ENCODE measurements around the gene HOXA4.

DNA sequence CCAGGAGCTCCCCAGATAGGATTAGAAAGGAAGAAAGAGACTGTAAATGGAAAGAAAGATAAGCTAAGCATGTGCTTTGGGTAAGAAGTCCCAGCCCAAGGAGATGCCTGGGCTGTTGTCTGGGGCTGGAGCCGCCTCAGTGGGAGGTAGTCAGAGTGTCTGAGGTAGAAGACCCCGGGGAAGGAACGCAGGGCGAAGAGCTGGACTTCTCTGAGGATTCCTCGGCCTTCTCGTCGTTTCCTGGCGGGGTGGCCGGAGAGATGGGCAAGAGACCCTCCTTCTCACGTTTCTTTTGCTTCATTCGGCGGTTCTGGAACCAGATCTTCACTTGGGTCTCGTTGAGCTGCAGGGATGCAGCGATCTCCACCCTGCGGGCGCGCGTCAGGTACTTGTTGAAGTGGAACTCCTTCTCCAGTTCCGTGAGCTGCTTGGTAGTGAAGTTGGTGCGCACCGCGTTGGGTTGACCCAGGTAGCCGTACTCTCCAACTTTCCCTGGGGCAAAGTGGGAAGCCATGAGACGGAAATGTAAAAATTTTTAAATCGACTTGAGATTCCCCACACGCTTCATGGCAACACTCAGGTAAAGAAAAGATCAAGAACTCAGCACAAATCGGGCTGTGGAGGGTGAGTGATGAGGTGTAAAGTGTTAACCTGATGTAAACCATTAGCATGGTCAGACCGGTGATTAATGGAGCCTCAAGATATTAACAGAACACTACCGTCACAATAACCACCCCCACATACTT lies 36.1 kb downstream of the HOXA4 start:
- TF ChIP-seq, protein P1, sequence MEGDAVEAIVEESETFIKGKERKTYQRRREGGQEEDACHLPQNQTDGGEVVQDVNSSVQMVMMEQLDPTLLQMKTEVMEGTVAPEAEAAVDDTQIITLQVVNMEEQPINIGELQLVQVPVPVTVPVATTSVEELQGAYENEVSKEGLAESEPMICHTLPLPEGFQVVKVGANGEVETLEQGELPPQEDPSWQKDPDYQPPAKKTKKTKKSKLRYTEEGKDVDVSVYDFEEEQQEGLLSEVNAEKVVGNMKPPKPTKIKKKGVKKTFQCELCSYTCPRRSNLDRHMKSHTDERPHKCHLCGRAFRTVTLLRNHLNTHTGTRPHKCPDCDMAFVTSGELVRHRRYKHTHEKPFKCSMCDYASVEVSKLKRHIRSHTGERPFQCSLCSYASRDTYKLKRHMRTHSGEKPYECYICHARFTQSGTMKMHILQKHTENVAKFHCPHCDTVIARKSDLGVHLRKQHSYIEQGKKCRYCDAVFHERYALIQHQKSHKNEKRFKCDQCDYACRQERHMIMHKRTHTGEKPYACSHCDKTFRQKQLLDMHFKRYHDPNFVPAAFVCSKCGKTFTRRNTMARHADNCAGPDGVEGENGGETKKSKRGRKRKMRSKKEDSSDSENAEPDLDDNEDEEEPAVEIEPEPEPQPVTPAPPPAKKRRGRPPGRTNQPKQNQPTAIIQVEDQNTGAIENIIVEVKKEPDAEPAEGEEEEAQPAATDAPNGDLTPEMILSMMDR (IDR thresholded peaks at IDR 0.05; ENCODE audit: insufficient read depth, low read length), result no peak
- TF ChIP-seq REST (IDR thresholded peaks at IDR 0.05; ENCODE audit: insufficient replicate concordance, low read depth), result no peak
- no peak for TF ChIP-seq GABPA (IDR thresholded peaks at IDR 0.05; ENCODE audit: low read depth)
- TF ChIP-seq POLR2AphosphoS5 (IDR thresholded peaks at IDR 0.05; ENCODE audit: low read depth), result no peak
- no peak for TF ChIP-seq SPI1 (IDR thresholded peaks at IDR 0.05; ENCODE audit: borderline replicate concordance, low read depth)

Data from HL-60 (cell line).